GM12873 (cell line): ENCODE measurements around the gene GSG1L.

Source experiments
- TF ChIP-seq, protein P1 (sequence below): IDR thresholded peaks from 2 replicates; pipeline ENCODE4 v1.5.1; 2012; ENCODE audit warnings: low read depth, mild to moderate bottlenecking, moderate library complexity, low read length, control low read depth; ENCODE audit not compliant: insufficient read depth; ENCODE audit errors: missing control alignments

Gene GSG1L

DNA sequence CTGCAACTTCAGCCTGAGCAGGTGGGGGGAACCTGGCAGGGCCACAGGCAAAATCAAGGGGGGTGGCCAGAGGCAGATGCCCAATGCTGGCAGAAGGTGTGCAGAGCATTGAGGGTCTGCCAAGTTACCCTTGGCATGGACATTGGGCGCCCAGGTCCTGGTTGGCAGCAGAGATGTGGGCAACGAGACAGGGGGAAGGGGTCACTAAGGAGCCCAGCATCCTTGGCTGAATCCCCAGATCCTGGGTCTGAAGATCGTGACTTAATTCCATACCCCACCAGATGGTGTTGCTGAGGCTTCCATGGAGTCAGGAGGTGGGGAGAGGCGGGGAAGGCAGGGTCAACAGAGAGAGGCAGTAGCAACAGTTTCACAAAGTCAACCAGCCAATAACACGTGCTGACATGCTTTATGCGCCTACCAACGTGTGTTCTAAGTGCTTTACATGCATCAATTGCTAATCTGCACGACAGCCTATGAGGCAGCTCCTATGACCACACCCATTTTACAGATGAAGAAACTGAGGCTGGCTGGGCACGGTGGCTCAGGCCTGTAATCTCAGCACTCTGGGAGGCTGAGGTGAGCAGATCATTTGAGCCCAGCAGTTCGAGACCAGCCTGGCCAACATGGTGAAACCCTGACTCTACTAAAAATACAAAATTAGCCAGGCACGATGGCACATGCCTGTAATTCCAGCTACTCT lies 83.3 kb downstream of the GSG1L start:
- TF ChIP-seq, protein P1, sequence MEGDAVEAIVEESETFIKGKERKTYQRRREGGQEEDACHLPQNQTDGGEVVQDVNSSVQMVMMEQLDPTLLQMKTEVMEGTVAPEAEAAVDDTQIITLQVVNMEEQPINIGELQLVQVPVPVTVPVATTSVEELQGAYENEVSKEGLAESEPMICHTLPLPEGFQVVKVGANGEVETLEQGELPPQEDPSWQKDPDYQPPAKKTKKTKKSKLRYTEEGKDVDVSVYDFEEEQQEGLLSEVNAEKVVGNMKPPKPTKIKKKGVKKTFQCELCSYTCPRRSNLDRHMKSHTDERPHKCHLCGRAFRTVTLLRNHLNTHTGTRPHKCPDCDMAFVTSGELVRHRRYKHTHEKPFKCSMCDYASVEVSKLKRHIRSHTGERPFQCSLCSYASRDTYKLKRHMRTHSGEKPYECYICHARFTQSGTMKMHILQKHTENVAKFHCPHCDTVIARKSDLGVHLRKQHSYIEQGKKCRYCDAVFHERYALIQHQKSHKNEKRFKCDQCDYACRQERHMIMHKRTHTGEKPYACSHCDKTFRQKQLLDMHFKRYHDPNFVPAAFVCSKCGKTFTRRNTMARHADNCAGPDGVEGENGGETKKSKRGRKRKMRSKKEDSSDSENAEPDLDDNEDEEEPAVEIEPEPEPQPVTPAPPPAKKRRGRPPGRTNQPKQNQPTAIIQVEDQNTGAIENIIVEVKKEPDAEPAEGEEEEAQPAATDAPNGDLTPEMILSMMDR = no peak

DNA sequence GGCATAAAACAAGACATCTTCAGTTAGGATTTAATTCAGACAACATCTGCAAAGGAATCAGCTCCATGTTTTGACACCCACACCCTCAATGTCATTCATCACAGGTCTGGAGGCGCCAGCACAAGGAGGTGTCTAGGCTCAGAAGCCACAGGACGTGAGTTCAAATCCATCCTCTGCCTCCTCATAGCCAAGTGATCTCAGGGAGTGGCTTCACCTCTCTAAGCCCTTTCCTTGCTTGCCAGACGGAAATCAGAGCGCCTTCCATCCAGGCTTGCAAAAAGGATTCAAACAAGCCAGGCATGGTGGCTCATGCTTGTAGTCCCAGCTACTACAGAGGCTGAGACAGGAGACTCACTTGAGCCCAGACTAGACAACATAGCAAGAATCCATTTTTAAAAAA lies 84.6 kb downstream of the GSG1L start:
- TF ChIP-seq, protein P1 = no peak

DNA sequence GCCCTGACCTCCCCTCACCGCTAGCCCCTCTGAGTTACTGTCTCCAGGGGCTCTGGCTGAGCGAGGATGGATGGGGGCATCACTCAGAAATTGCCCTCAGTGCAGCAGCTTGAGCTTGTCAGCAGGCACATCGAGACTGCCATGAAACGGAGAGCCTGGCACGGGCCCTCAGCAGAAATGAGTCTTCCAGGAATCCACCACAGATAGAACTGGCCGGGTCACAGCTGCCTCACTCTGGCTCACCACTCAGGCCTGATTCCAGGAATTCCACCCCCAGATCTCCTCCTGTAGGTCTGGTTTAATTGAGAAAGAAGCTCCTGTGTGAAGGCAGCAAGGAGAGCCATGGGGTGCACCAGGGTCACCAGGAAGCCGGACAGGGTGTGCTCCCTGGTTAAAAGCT lies 85.5 kb downstream of the GSG1L start:
- TF ChIP-seq, protein P1 = no peak

DNA sequence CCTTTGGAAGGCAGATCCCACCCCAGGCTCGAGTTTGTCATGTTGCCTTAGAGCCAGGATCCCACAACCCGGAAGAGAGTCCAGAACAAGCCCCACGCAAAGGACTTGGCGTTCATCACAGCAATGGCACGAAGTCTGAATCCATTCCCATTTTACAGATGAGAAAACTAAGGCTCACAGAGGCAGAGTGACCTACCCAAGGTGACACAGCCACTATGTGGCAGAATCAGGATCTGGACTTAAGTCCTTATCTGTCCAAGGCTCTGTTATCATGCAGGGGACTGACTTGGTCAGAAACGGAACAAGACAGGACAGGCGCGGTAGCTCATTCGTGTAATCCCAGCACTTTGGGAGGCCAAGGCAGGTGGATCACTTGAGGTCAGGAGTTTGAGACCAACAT lies 86.5 kb downstream of the GSG1L start:
- TF ChIP-seq, protein P1 = no peak

DNA sequence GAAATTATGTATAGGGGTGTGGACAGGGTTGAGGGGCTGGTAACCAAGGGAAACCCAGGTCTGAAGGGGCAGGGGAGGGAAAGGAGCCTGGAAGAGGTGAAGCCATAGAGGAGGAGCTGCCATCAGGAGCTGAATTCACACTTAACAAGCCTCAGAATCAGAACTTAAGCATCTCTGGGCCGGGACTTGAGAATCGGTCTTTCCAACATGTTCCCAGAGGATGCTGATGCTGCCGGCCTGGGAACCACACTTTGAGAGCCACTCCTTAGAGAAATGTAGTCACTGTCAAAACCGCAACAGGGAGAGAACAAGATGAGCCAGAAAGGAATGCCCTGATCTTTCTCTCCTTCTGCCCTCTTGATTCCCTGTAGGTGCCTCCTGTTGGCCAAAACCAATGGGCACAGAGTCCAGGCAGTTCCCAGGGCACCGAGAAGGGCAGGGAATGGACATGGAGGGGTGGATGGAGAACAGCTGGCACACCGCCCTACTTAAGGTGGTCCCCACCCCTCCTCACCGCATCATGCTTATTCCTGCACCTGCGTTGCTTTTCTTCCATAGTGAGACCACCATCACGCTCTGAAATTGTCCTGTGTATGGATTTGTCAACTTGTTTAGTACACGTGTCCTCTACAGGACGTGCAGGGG lies 88.5 kb downstream of the GSG1L start:
- TF ChIP-seq, protein P1 = no peak

DNA sequence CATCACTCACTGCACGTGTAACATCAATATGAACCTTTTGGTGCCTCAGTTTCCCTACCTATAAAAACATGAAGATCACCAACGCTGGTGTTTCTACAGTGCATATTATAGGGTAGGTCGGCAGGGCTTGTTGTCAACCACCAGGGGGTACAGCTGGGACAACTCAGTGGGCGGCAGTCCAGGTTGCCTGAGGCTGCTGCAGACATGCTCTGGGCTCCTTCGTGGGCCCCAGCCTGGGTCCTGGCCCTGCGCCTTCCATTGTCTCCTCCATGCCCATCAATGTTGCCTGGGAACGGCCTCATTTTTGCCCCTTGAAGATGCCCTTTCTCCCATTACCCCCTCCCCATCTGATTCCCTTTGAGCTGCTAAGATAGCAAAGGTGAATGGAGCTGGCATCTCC lies 89.8 kb downstream of the GSG1L start:
- TF ChIP-seq, protein P1 = peak; percentile 45

DNA sequence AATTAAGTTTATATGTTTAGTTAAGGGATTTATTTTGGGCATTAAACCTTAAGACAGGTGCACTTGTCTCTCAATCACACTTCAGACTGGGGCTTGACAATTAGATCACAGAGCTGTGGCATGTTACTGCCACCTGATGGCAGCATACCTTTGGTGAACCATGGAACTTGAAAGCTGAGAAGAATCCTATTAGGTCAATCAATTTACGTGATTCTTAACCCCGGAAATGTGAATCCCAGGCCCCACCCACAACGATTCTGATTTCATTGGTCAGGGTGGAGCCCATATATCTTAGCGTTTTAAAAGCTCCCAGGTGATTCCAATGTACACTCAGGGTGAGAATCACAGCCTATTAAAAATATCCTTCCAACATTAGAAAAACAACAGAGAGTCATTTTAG lies 91.0 kb downstream of the GSG1L start:
- TF ChIP-seq, protein P1 = peak; percentile 73
